DMS114 treated with DMSO at 0.1 percent for 48 hours (cell line): ENCODE results near the gene NUTM1.

Experiments
- DNase-seq: peaks from one replicate; lab custom pipeline; 2025; ENCODE audit not compliant: unreplicated experiment; lab: John Stamatoyannopoulos, UW

The NUTM1 gene, protein sequence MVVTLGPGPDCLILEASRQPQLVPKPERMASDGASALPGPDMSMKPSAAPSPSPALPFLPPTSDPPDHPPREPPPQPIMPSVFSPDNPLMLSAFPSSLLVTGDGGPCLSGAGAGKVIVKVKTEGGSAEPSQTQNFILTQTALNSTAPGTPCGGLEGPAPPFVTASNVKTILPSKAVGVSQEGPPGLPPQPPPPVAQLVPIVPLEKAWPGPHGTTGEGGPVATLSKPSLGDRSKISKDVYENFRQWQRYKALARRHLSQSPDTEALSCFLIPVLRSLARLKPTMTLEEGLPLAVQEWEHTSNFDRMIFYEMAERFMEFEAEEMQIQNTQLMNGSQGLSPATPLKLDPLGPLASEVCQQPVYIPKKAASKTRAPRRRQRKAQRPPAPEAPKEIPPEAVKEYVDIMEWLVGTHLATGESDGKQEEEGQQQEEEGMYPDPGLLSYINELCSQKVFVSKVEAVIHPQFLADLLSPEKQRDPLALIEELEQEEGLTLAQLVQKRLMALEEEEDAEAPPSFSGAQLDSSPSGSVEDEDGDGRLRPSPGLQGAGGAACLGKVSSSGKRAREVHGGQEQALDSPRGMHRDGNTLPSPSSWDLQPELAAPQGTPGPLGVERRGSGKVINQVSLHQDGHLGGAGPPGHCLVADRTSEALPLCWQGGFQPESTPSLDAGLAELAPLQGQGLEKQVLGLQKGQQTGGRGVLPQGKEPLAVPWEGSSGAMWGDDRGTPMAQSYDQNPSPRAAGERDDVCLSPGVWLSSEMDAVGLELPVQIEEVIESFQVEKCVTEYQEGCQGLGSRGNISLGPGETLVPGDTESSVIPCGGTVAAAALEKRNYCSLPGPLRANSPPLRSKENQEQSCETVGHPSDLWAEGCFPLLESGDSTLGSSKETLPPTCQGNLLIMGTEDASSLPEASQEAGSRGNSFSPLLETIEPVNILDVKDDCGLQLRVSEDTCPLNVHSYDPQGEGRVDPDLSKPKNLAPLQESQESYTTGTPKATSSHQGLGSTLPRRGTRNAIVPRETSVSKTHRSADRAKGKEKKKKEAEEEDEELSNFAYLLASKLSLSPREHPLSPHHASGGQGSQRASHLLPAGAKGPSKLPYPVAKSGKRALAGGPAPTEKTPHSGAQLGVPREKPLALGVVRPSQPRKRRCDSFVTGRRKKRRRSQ

DNA sequence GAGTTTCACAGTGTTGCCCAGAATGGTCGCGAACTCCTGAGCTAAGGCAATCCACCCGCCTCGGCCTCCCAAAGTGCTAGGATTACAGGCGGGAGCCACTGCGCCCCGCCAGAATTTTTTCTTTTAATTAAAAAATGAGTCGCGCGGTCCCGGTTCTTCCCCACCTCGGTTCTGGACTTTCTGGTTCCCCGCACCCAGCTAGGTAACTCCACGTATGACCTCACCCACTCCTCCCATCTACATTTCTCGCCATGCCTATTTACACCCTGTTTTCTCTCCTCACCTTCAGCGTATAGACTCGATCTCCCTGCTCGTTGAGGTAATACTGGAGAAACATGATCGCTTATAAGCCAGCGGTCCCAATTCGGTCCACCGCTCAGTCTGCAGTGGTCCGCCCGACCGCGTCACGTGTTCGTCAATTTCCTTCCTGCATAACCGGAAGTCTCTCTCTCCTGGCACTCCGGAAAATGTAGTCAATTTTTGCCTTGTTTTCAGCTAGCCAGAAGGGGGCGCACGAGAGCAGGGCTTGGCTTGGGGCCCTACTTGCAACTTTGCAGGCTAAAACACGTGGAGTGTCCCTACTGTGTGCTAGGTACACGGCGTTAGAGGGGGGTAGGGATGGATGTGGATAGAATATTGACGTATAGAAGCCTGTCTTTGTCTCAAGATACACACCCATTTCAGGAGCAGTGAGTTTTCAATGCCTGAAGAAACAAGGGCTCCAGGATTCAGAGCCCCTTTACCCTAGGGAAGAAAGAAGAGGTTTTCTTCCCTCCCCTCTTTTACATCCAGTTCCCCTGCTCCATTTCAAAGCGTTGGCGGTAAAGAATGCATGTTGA lies at the start of gene NUTM1, which contains the start of gene NOP10:
Gene NUTM1 (plus strand): TSS at position 579 of the 839 bp plus-strand sequence. CDS start 382 bp downstream, outside the sequence.
Gene NOP10 (minus strand): TSS at position 400 of the 839 bp plus-strand sequence. CDS start 63 bp downstream, at position 337.
- DNase-seq = peak; percentile 90

DNA sequence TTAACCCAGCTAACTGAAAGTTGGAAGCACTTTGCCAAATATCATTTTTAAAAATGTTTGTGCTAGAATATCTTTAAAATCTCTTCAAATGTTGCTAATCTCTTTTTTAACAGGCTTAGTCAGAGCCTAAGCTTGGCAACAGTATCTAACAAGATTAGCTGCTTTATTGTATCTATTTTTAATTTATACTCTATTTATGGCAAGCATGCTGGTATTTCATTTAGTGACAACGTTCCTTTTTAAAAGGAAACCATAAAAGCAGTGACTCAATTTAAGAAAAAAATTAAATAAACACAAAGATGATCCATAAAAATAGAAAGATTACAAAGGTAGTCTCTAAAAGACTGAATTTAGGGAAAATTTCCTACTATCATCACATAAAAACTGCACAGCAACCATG lies 46.1 kb upstream of the NUTM1 start:
- DNase-seq = no peak

DNA sequence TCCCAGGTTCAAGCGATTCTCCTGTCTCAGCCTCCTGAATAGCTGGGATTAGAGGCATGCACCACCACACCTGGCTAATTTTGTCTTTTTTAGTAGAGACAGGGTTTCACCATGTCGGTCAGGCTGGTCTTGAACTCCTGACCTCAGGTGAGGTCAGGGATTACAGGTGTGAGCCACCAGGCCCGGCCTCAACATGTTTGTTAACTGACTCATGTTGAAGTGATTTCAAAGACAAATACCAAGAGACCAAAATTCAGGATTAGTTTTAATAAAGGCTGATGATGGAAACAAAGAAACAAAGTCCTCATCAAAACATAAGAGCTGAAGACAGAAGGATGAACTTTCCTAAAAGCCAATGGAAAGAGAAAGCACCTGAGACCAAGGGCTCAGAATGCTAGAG lies 42.1 kb upstream of the NUTM1 start:
- DNase-seq = no peak

DNA sequence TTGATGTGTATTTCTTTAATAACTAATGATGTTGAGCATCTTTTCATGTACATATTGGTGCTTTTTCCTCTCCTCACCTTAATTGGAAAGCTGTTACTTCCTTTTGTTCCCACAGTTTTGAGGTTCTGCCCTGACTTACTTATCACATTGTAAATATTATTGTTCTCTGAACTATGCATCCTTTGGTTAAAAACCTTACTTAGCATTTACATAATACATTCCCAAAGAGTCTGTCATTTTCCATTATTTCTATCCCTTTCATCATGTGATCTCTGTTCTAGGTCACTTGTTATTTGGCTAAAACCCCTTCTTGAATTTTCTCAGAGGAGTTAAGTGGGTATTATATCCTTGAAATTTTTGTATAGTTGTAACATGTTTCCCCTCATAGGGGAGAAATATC lies 38.5 kb upstream of the NUTM1 start:
- DNase-seq = no peak

DNA sequence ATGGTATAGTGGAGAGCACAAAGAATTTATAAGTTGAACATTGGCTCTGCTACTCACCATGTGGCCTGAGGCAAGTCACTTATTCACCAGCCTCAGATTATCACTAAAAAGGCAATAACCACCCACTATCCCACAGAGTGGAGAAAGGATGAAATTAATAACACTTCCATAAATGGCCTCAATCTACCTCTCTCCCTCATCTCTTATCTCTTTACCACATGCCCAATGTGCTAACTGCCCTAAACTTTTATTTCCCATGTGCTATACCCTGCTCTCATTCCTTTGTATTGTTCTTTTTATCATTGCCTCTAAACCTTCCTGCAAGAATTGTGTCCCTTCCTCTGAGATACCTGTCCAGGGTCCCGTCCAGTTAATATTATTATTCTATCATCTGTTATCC lies 31.6 kb upstream of the NUTM1 start:
- no peak for DNase-seq

DNA sequence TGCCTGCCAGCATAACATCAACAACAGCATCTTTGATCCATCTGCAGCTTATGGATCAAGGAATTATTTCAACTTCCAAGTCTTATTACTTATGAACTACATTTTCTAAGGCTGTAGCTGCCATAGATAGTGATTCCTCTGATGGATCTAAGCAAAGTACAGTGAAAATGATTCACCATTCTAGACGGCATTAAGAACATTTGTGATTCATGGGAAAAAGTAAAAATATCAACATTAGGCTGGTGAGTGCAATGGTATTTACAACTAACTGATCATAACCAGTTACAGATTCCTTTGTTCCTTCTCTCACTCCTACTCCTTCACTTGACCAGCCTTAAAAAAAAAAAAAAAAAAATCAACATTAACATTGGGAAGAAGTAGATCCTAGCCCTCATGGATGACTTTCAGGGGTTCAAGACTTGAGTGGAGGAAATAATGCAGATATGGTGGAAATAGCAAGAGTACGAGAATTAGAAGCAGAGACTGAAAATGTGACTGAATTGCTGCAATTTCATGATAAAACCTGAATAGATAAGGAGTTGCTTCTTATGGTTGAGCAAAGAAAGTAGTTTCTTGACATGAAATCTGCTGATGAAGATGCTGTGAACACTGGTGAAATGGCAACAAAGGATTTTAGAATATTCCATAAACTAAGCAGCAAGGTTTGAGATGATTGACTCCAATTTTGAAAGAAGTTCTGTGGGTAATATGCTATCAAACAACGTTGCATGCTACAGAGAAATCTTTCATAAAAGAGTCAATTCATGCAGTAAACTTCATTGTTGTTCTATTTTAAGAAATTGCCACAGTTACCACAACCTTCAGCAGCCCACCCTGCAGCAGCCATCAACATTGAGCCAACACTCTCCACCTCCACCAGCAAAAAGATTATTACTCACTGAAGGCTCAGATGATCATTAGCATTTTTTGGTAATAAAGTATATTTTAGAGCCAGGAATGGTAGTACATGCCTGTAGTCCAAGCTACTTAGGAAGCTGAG lies 28.3 kb upstream of the NUTM1 start:
- DNase-seq = no peak

DNA sequence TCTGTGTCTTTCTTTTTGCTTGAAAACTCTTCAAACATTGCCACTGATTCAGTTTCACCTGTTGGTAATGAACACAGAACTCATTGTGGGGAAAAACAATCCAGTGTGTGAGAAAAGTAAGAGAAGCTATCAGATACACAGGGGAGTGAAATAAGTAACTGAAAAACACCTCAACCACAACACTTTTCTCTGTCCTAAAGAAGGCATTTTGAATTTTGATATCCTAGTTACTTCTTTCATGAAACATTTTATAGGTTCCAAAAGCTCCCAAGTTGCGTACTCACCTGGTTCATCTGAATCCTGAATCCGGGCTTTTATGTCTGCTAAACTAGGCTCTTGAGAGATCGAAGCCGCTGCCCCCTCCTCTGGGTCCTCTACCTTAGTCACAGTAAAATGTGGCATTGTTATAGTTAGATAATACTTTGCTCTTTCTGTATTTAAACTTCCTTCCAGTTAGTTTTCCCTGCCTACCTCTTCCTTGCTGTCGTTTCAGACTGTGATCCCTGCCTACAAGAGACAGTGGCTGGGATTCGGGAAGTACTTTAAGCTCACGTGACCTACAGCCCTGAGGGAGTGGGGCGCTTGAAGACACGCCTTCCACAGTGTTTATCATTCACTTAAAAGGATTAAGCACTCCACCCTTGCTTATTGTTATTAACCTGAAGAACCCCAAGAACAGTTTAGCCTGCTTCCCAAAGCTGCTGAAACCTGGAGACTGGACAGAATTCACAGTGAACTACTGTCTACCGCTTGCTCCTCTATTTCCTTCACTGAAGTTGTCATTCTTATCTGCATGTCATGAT lies 24.6 kb upstream of the NUTM1 start:
- no peak for DNase-seq

DNA sequence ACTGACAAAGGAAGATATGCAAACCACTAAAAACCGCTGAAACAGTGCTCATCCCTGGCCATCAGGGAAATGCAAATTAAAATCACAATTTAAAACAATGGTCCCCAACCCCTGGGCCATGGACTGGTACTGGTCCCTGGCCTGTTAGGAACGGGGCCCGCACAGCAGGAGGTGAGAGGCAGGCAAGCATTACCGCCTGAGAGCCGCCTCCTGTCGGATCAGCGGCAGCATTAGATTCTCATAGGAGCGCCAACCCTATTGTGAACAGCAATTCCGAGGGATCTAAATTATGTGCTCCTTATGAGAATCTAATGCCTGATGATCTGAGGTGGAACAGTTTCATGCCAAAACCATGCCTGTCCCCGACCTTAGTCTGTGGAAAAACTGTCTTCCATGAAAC lies 19.9 kb upstream of the NUTM1 start:
- no peak for DNase-seq

DNA sequence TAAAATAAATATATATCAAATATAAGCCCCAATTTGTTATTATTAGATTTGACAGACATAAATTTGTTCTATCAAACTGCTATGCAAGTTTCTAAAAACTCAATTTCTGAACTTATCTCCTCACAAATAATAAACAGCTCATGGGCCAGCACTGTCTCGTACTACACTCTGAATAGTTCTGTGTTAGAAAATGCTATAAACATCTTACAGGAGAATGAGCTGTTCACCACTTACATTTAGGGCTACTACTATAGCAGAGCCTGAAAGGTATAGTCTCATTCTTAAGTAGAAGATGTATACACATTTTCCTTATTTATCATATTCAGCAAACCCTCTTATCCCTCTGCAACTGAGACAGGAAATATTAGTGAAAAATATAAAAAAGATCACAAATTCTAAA lies 18.2 kb upstream of the NUTM1 start:
- no peak for DNase-seq

DNA sequence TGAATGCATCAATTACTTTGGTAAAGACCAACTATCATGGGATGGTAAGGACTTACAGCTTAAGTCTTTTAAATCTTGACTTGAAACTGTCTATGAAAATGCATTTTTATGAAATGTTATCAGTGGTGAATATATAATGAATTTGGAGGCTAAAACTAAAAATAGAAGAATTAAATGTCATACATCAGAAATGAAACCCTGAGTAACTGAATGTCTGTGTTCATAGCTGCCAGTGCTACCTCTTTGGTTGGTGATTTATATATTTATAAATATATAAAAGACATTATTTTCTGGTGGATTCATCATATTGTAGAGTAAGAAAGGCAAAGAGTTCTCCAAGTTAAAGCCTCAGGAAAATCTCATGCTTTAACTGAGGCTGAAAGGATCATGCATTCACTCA lies 17.7 kb upstream of the NUTM1 start:
- no peak for DNase-seq

DNA sequence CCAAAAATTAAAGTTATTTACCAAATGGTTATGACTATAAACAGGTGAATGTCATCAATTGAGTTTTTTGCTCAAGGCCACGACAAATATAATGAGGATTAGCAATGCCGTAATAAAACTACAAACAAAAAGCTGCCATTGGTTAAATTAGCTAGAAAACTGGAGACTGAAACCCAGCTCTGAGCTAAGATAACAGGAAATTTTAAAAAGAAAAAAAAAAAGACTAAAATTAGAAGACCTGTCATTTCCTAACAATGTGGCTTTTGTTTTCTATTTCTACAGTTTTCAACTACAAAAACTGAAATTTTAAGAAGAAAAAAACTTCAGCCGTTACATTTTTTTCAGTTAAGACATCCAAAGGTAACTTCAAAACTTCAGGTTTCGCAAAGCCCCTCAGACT lies 15.2 kb upstream of the NUTM1 start:
- no peak for DNase-seq

DNA sequence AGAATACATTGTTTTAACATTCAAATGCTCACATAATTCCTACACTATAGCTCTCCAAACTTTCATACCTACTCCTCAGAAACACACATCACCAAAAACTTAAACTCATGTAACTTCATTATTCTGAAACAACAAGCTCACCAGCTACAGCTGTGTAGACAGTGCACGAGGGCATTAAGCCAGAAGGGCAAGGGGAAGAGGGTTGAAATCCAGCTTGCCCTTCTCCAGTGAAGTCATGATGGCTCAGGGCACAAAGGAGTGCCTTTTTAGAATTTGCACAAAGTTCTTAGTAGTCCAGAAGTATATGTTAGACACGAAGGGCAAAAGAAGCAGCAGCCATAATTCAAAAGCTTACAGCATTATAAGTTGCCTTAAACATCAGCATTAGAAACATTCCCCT lies 14.1 kb upstream of the NUTM1 start:
- no peak for DNase-seq

DNA sequence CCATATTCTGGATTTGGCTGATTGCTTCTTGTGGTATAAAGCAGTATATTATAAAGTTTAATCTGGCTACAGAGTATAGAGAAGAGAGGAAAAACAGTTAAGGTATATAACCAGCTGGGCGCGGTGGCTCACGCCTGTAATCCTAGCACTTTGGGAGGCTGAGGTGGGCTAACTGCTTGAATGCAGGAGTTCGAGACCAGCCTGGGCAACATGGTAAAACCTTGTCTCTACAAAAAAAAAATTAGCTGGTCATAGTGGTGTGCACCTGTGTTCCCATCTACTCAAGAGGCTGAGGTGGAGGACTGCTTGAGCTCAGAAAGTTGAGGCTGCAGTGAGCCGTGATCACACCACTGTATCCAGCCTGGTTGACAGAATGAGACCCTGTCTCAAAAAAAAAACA lies 12.8 kb upstream of the NUTM1 start:
- no peak for DNase-seq

DNA sequence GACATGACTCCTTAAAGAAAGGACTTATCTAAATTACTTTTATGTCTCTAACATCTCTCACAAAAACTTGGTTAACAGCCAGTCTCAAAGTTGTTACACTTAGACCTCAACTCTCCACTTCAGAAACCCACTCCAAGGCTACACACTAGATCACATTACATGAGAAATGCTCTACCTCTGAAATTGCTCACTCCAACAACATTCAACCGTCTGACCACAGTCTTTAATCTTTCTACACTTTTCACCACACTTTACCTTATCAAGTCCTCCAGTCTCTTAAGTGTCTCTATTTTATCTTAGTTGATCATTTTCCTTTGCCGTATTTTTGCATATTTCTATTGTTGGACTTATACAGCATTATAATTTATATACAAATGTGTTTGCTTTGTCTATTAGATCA lies 11.3 kb upstream of the NUTM1 start:
- DNase-seq = no peak

DNA sequence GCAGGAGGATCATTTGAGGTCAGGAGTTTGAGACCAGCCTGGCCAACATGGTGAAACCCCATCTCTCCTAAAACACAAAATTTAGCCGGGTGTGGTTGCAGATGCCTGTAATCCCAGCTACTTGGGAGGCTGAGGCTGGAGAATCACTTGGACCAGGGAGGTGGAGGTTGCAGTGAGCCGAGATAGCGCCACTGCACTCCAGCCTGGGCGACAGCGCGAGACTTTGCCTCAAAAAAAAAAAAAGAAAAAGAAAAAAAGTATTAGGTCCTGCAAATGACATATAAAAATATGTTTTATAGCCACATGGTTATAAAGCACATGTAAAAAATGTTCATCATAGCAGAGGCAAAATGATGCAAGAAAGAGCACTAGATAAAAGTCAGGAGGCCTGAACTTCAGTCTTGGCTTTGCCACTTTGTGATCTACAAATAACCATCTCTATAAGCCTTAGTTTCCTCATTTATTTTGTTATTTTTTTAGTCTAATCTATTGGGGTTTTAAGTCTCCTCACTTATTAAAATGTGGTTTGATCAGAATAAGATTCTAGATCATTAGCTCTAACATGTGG lies 10.5 kb upstream of the NUTM1 start:
- no peak for DNase-seq

DNA sequence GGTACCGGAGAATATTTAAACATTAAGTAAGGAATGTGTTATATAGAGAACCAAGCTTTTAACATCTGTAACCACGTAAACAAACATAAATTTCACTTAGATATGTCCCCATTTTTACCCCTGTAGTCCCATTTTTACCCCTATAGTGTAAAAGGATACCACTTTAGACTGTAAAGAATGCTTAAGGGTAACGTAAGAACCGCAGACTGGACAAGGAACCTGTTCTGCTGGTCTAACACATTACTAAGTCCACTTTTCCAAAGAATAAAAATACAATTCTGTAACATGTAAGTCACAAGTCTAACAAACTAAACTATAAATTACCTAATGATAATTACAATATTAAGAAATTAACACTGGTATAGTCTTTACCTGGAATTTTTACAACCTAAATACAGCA lies 8.4 kb upstream of the NUTM1 start:
- DNase-seq = no peak

DNA sequence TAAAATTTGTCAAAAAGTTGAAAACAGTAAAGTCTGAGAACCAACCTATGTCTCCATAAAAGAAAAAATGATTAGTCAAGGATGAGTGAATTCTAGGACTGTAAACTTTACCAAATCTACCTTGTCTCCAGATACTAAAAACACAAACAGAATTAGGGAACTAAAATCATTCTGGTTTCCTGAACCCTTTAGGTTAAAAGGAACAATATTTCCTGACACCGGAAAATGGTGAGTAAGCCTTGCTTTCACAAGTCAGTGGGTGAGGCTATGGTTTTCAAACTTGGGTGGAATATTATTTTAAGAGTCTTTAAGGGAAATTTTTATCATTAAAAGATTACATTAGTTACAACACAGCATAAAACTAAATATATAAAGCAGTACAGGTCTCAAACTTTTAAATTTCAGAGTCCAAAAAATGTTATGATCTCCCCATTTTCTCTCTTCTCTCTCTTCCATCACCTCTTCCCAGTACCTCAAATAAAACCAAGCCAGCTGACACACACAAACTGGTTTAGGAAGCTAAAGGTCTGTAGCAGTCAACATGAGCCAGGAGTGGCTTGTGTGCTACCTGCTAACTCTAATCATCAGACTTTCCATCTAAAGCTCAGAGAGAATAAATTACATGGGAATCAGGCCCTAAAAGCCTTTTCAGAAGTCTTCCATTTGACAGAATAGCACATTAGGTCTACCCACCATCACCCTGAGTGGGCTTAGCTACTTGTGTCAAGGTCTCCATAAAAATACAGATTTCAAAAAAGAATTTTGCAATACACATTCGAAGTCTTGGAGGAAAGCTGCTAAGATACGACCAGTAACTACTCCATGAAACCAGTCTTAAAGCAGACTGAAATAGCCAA lies 7.7 kb upstream of the NUTM1 start:
- DNase-seq = no peak
